HG03175 (cell line): ENCODE results near the gene KATNAL1.
"Not testable (repeated sequence)": the region's sequence is repeated elsewhere in the genome, so short reads cannot be mapped to it uniquely, and the experiment has no call there.

Experiments
- ATAC-seq: cut with Tn5 transposase; IDR thresholded peaks from one replicate; pipeline ENCODE4 v1.9.1; 2021; ENCODE audit warnings: mild to moderate bottlenecking, moderate library complexity; ENCODE audit not compliant: unreplicated experiment

KATNAL1 gene

GRCh38 chr13:30295116-30295515 is 12.2 kb downstream of the KATNAL1 start:
- no peak for ATAC-seq

- ATAC-seq = no peak
Measured at GRCh38 chr13:30294004-30294403, 13.3 kb downstream of the KATNAL1 start.

- no peak for ATAC-seq
Measured at GRCh38 chr13:30292325-30292724, 15.0 kb downstream of the KATNAL1 start.

- ATAC-seq = no peak
Measured at GRCh38 chr13:30290812-30291436, 16.4 kb downstream of the KATNAL1 start.

GRCh38 chr13:30289533-30289932 is 17.8 kb downstream of the KATNAL1 start:
- ATAC-seq = no peak

- ATAC-seq = not testable (repeated sequence)
Measured at GRCh38 chr13:30286059-30286458, 21.3 kb downstream of the KATNAL1 start.

GRCh38 chr13:30276178-30276577 is 31.2 kb downstream of the KATNAL1 start:
- no peak for ATAC-seq

- ATAC-seq = no peak
Measured at GRCh38 chr13:30274083-30274482, 33.3 kb downstream of the KATNAL1 start.

- ATAC-seq = not testable (repeated sequence)
Measured at GRCh38 chr13:30270035-30270434, 37.3 kb downstream of the KATNAL1 start.

GRCh38 chr13:30268673-30269072 is 38.7 kb downstream of the KATNAL1 start:
- no peak for ATAC-seq

GRCh38 chr13:30266756-30267155 is 40.6 kb downstream of the KATNAL1 start:
- ATAC-seq = no peak

- not testable (repeated sequence) for ATAC-seq
Measured at GRCh38 chr13:30259149-30259733, 48.1 kb downstream of the KATNAL1 start.

GRCh38 chr13:30257468-30258099 is 49.8 kb downstream of the KATNAL1 start:
- no peak for ATAC-seq

GRCh38 chr13:30256713-30257467 is 50.5 kb downstream of the KATNAL1 start:
- no peak for ATAC-seq

- ATAC-seq = no peak
Measured at GRCh38 chr13:30255696-30256095, 51.7 kb downstream of the KATNAL1 start.

GRCh38 chr13:30253830-30254229 is 53.5 kb downstream of the KATNAL1 start:
- no peak for ATAC-seq

GRCh38 chr13:30247406-30247805 is 59.9 kb downstream of the KATNAL1 start:
- ATAC-seq = no peak

GRCh38 chr13:30241532-30241931 is 65.8 kb downstream of the KATNAL1 start:
- ATAC-seq = peak; percentile 75

GRCh38 chr13:30240608-30241007 is 66.7 kb downstream of the KATNAL1 start:
- peak; percentile 80 for ATAC-seq

- ATAC-seq = no peak
Measured at GRCh38 chr13:30235216-30235615, 72.1 kb downstream of the KATNAL1 start.

GRCh38 chr13:30234619-30235162 is 72.7 kb downstream of the KATNAL1 start:
- no peak for ATAC-seq
